Duodenal mucosa (tissue), 2 donors: Measurements from ENCODE around the gene RANBP1.
"Not testable (repeated sequence)": the region's sequence is repeated elsewhere in the genome, so short reads cannot be mapped to it uniquely, and the experiment has no call there.

ENCODE experiments used
- H3K27ac ChIP-seq: one replicate; pipeline ENCODE4 v1.7.0; 2013; ENCODE audit warnings: low read depth, low read length
- H3K27me3 ChIP-seq, 2 donors: one replicate each; pipeline ENCODE4 v1.7.0; 2013; ENCODE audit warnings: low read length in 2 of 2, control low read depth in 1 of 2; ENCODE audit not compliant: insufficient read depth in 2 of 2, control insufficient read depth in 1 of 2
- H3K36me3 ChIP-seq, 2 donors: one replicate each; pipeline ENCODE4 v1.7.0; 2013; ENCODE audit warnings: low read length in 2 of 2, control low read depth in 1 of 2; ENCODE audit not compliant: insufficient read depth in 2 of 2, control insufficient read depth in 1 of 2
- H3K4me1 ChIP-seq, 2 donors: one replicate each; pipeline ENCODE4 v1.7.0; 2013; ENCODE audit warnings: low read length in 2 of 2, control low read depth in 1 of 2; ENCODE audit not compliant: insufficient read depth in 2 of 2, control insufficient read depth in 1 of 2
- H3K4me3 ChIP-seq, 2 donors: one replicate each; pipeline ENCODE4 v1.7.0; 2013; ENCODE audit warnings: low read length in 2 of 2, low read depth in 1 of 2
- H3K9ac ChIP-seq, 2 donors: one replicate each; pipeline ENCODE4 v1.7.0; 2013; ENCODE audit warnings: low read length in 2 of 2, low read depth in 1 of 2
- H3K9me3 ChIP-seq, 2 donors: one replicate each; pipeline ENCODE4 v1.7.0; 2013; ENCODE audit warnings: low read length in 2 of 2, control low read depth in 1 of 2; ENCODE audit not compliant: control insufficient read depth in 1 of 2

Gene RANBP1

GRCh38 chr22:20155330-20156041 lies 39.6 kb downstream of the RANBP1 start:
- no peak overlapping the region for H3K4me3 ChIP-seq
- no peaks in the 10 kb centered on the region for H3K27me3 ChIP-seq
- H3K27ac ChIP-seq, result no peak overlapping the region
- no peak overlapping the region for H3K9ac ChIP-seq
- H3K9me3 ChIP-seq, result no peaks in the 10 kb centered on the region
- no peaks in the 10 kb centered on the region for H3K36me3 ChIP-seq
- H3K4me1 ChIP-seq, result no peaks in the 10 kb centered on the region

- Histone ChIP-seq H3K36me3 (no peaks in the 10 kb centered on the region), H3K27me3 (no peaks in the 10 kb centered on the region), H3K27ac (no peak overlapping the region), H3K9me3 (no peaks in the 10 kb centered on the region), H3K4me3 (no peak overlapping the region), H3K4me1 (no peaks in the 10 kb centered on the region), H3K9ac (no peak overlapping the region)
Measured at GRCh38 chr22:20156042-20156389, 40.1 kb downstream of the RANBP1 start.

- H3K9ac ChIP-seq, result no peak overlapping the region
Measured at GRCh38 chr22:20156611-20157429, 40.9 kb downstream of the RANBP1 start.

GRCh38 chr22:20157430-20158183 lies 41.7 kb downstream of the RANBP1 start:
- Histone ChIP-seq H3K4me1 (no peaks in the 10 kb centered on the region), H3K9me3 (no peaks in the 10 kb centered on the region), H3K27ac (no peak overlapping the region), H3K27me3 (no peaks in the 10 kb centered on the region), H3K9ac (no peak overlapping the region), H3K36me3 (no peaks in the 10 kb centered on the region), H3K4me3 (no peak overlapping the region)

More at GRCh38 chr22:20156611-20157429, 40.9 kb downstream of the RANBP1 start:
- no peaks in the 10 kb centered on the region for H3K9me3 ChIP-seq
- no peak overlapping the region for H3K27ac ChIP-seq
- no peaks in the 10 kb centered on the region for H3K4me1 ChIP-seq
- no peaks in the 10 kb centered on the region for H3K36me3 ChIP-seq
- no peak overlapping the region for H3K4me3 ChIP-seq
- H3K27me3 ChIP-seq, result no peaks in the 10 kb centered on the region

GRCh38 chr22:20158391-20159036 lies 42.6 kb downstream of the RANBP1 start:
- Histone ChIP-seq H3K36me3 (no peaks in the 10 kb centered on the region), H3K9me3 (no peaks in the 10 kb centered on the region), H3K27me3 (no peaks in the 10 kb centered on the region)

GRCh38 chr22:20159076-20159475 lies 43.2 kb downstream of the RANBP1 start:
- Histone ChIP-seq H3K9me3 (no peaks in the 10 kb centered on the region), H3K4me3 (no peak overlapping the region), H3K27ac (no peak overlapping the region), H3K9ac (no peak overlapping the region), H3K36me3 (no peaks in the 10 kb centered on the region), H3K4me1 (no peaks in the 10 kb centered on the region), H3K27me3 (no peaks in the 10 kb centered on the region)

More at GRCh38 chr22:20158391-20159036, 42.6 kb downstream of the RANBP1 start:
- no peak overlapping the region for H3K9ac ChIP-seq
- no peak overlapping the region for H3K4me3 ChIP-seq
- no peak overlapping the region for H3K27ac ChIP-seq
- H3K4me1 ChIP-seq, result no peaks in the 10 kb centered on the region

GRCh38 chr22:20159531-20159930 lies 43.6 kb downstream of the RANBP1 start:
- not testable (repeated sequence) for H3K4me1 ChIP-seq, H3K9me3 ChIP-seq, H3K27me3 ChIP-seq, H3K9ac ChIP-seq, H3K4me3 ChIP-seq, H3K36me3 ChIP-seq, H3K27ac ChIP-seq

- Histone ChIP-seq H3K9me3 (no peaks in the 10 kb centered on the region), H3K27me3 (no peaks in the 10 kb centered on the region), H3K9ac (no peak overlapping the region), H3K36me3 (no peaks in the 10 kb centered on the region), H3K27ac (no peak overlapping the region), H3K4me1 (no peaks in the 10 kb centered on the region), H3K4me3 (no peak overlapping the region)
Measured at GRCh38 chr22:20160041-20160440, 44.1 kb downstream of the RANBP1 start.

GRCh38 chr22:20164863-20165262 lies 49.0 kb downstream of the RANBP1 start:
- Histone ChIP-seq H3K9ac (no peak overlapping the region), H3K4me1 (no peaks in the 10 kb centered on the region), H3K4me3 (no peak overlapping the region), H3K27ac (no peak overlapping the region), H3K9me3 (no peaks in the 10 kb centered on the region), H3K27me3 (no peaks in the 10 kb centered on the region), H3K36me3 (no peaks in the 10 kb centered on the region)
